ENCODE results near the gene TRAF1.

DNA sequence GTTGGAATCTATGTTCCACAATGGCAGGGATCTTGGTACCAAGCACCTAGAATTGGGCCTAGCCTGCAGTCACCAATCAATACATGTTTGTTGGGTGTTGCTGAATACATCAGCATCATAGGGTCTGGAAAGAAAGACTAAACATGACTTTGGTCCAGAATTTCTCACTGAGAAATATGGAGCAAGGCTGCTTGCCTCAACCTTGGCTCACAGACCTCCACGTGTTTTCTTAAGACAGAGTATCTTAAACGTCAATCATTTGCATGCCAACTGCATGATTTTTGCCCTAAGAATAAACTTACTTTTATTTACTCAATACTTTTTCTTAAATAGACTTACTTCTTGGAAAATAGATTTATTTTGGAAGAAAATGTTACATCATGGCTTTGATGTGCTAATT, 22.7 kb upstream of the TRAF1 start:
- TF ChIP-seq, protein P1, sequence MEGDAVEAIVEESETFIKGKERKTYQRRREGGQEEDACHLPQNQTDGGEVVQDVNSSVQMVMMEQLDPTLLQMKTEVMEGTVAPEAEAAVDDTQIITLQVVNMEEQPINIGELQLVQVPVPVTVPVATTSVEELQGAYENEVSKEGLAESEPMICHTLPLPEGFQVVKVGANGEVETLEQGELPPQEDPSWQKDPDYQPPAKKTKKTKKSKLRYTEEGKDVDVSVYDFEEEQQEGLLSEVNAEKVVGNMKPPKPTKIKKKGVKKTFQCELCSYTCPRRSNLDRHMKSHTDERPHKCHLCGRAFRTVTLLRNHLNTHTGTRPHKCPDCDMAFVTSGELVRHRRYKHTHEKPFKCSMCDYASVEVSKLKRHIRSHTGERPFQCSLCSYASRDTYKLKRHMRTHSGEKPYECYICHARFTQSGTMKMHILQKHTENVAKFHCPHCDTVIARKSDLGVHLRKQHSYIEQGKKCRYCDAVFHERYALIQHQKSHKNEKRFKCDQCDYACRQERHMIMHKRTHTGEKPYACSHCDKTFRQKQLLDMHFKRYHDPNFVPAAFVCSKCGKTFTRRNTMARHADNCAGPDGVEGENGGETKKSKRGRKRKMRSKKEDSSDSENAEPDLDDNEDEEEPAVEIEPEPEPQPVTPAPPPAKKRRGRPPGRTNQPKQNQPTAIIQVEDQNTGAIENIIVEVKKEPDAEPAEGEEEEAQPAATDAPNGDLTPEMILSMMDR (IDR thresholded peaks at IDR 0.05; ENCODE audit: low read depth, low read length) = no peak
- TF ChIP-seq, protein P2, sequence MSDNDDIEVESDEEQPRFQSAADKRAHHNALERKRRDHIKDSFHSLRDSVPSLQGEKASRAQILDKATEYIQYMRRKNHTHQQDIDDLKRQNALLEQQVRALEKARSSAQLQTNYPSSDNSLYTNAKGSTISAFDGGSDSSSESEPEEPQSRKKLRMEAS (IDR thresholded peaks at IDR 0.05; ENCODE audit: low read depth, low read length) = no peak

Data from NB4 (cell line).